Peyer's patch (tissue), 4 donors: ENCODE results near the gene MIF.

Experiments
- POLR2A ChIP-seq, 2 donors: fragments of 450-650 bp; IDR thresholded peaks; one replicate each; pipeline ENCODE4 v1.5.1; 2017; ENCODE audit warnings: antibody characterized with exemption in 2 of 2, mild to moderate bottlenecking in 2 of 2, moderate library complexity in 2 of 2
- TF ChIP-seq, protein P1 (sequence below), 6 experiments: fragments of 450-650 bp in 4 of 6; fragments of 200-600 bp in 2 of 6; sonication (generic) in 1 of 6; IDR thresholded peaks; one replicate each; pipeline ENCODE4 v1.5.1; 2017 to 2019; ENCODE audit warnings: antibody characterized with exemption in 6 of 6, mild to moderate bottlenecking in 3 of 6, moderate library complexity in 1 of 6

DNA sequence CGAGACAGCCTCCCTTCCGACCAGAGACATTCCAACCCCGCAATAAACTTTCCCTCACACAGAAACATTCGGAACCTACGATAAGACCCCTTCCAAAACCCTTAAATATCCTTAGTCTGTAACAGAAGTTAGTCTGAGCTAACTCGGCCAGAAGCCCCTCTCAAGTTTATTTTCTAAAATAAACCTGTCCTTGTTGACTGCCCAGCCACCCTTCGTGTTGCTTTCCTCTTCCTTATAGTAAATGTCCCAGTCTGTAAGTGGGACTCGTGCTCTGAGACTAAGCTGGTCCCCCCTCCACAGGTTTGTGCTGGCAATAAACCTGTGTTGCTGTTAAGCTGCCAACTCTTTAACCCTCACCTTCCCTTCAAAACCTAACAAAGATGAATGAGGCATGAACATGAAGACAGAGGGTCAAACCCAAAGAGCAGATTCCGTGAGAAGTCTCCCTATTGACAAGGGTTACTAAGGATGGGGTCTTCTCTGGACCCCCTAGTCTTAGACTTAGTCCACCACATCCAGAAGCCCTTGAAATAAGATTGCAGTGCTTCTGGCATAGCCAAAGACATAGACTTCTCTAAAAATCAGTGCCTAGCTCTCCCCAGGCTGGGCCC lies 18.2 kb downstream of the MIF start:
- no peak for TF ChIP-seq POLR2A (IDR thresholded peaks at IDR 0.05)
- TF ChIP-seq, protein P1, sequence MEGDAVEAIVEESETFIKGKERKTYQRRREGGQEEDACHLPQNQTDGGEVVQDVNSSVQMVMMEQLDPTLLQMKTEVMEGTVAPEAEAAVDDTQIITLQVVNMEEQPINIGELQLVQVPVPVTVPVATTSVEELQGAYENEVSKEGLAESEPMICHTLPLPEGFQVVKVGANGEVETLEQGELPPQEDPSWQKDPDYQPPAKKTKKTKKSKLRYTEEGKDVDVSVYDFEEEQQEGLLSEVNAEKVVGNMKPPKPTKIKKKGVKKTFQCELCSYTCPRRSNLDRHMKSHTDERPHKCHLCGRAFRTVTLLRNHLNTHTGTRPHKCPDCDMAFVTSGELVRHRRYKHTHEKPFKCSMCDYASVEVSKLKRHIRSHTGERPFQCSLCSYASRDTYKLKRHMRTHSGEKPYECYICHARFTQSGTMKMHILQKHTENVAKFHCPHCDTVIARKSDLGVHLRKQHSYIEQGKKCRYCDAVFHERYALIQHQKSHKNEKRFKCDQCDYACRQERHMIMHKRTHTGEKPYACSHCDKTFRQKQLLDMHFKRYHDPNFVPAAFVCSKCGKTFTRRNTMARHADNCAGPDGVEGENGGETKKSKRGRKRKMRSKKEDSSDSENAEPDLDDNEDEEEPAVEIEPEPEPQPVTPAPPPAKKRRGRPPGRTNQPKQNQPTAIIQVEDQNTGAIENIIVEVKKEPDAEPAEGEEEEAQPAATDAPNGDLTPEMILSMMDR (IDR thresholded peaks at IDR 0.05) = no peak
